GM19328 (cell line): ENCODE results near the gene PRRC2A.

ENCODE experiments used
- ATAC-seq: cut with Tn5 transposase; IDR thresholded peaks from one replicate; pipeline ENCODE4 v1.9.1; 2021; ENCODE audit warnings: mild to moderate bottlenecking, moderate library complexity; ENCODE audit not compliant: unreplicated experiment

The PRRC2A gene

GRCh38 chr6:31645325-31645724 lies 24.8 kb downstream of the PRRC2A start:
- no peak for ATAC-seq

- ATAC-seq, result peak; percentile 20
These were observed 31.2 kb downstream of the PRRC2A start for GRCh38 chr6:31651602-31652191.

- ATAC-seq, result peak; percentile 40
These were observed 32.6 kb downstream of the PRRC2A start for GRCh38 chr6:31652925-31653724.

GRCh38 chr6:31654574-31655348 lies 34.2 kb downstream of the PRRC2A start:
- ATAC-seq, result no peak

GRCh38 chr6:31655349-31656237 lies 35.1 kb downstream of the PRRC2A start, which contains the start of gene APOM:
Gene APOM (plus strand): TSS chr6:31655894. CDS start chr6:31655967, 73 bp downstream.
- no peak for ATAC-seq

DNA sequence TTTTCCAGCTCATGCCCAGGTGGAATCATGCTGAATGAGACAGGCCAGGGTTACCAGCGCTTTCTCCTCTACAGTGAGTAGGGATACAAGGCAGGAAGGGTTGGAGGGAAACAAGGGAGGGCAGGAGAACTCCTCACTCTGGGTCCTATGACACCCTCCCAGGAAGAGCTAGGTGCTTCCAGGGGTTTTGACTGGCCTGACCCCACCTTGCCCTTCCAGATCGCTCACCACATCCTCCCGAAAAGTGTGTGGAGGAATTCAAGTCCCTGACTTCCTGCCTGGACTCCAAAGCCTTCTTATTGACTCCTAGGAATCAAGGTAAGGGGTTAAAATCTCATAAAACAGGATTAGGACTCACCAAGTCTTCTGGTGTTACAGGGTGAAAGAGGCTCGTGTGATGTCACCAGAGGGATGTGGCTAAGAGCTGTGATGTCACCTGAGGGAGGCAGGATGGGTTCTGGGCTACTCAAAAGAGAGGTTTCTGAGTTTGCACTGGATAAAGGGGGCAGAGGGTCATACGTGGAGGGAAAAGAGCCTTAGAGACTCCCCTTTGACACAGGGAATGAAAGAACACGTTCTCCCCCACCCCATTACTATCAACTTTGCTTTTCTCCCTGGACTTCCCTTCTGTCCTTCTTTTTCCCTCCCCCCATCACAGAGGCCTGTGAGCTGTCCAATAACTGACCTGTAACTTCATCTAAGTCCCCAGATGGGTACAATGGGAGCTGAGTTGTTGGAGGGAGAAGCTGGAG lies 37.1 kb downstream of the PRRC2A start:
- no peak for ATAC-seq

- ATAC-seq, result no peak
These were observed 37.7 kb downstream of the PRRC2A start for GRCh38 chr6:31658158-31658688.

- no peak for ATAC-seq
These were observed 38.6 kb downstream of the PRRC2A start for GRCh38 chr6:31658983-31659648.

DNA sequence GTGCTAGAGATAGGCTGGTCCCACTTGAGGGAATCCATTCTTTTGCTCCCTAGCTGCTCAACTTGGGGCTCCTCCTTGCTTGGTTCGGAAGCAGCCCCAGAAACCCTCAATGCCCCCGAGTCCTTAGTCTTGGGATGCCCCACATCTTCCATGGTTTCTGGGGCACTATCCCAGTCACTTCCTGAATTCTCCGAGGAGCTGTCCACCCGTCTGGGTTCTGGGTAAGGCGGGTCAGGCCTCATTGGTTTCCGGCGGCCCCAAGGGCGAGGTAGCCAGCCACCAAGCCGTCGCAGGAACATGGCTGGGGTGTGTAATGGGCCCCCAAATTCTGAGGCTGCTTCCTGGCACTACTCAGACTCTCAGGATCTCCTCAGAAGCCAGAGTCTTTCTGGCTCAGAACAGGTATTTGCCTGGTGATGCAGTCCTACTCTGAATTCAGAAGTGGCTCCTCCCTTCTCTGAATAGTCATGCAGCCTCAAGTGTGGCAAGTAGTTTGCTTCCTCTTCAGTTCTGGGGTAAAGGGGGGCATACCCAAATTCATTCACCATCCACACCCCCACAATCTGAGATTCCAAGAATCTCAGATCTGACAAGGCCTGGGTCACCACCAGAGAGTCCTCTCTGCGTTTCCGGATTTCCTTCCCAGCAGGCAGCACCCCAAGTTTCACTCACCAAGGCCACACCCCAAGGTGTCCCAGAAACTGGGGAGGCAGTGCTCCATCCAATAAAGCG lies 39.3 kb downstream of the PRRC2A start:
- no peak for ATAC-seq

- ATAC-seq, result peak; percentile 54
These were observed 40.1 kb downstream of the PRRC2A start, which contains the start of gene C6orf47 for GRCh38 chr6:31660381-31661261. Gene C6orf47 (minus strand): TSS chr6:31660778. CDS start chr6:31659947, 831 bp downstream.

DNA sequence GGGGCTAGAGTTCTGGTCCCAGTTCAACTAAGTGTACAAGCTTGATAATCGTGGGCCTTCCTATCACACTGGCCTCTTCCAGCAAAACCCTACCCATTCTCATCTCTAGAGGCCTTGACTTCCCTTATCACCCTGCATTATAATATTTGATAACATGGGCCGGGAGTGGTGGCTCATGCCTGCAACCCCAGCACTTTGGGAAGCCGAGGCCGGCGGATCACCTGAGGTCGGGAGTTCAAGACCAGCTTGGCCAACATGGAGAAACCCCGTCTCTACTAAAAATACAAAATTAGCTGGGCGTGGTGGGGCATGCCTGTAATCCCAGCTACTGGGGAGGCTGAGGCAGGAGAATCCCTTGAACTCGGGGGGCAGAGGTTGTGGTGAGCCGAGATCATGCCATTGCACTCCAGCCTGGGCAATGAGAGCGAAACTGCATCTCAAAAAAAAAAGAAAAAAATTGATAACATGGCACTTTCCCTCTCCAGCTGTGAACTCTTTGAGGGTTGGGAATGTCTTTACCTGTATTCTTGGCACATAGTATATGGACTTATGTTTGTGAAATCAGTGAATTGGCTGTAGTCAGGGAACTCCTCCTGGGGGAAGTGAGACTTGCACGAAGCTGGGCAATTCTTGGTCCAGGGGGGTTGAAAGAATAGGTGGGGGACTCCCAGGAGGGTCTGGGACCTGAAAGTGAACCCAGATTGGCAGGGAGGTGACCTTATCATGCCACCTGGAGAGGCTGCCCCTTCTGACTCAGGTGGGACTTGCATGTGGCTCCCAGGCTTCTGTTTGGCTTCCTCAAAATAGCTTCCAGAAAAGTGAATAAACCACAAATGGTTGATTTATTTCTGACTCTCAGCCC lies 41.0 kb downstream of the PRRC2A start:
- no peak for ATAC-seq

DNA sequence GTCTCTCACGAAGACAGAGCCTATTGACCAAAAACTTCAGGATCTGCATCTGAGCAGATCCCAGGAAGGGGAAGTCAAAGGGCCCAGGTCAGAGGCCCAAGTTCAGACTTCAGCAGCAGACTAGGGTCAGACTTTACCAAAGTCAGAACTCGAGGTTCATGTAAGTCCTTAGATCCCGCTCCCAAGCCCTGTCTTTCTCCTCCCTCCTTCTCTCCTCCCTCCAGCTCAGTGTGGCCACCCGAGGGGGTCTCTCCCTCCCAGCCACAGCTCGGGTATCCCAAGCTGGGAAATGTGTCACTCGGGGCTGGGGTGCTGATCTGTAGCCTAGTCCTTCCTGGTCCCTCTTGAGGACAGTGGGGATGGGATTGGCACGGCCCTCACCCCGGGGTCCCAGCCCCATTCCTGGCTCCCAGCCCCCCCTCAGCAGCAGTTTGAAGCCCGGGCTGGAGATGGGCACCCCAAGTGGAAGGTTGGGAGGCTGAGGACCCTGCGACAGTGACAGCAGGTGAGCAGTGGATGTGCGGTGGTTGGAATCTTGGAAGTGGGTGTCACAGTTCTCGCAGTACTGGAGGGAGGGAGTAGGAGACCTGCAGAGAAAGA lies 41.7 kb downstream of the PRRC2A start:
- ATAC-seq, result no peak

- no peak for ATAC-seq
These were observed 42.8 kb downstream of the PRRC2A start for GRCh38 chr6:31663126-31663960.

GRCh38 chr6:31663961-31664789 lies 43.7 kb downstream of the PRRC2A start:
- ATAC-seq, result no peak
